ENCODE results near the gene PIGQ.
A peak's percentile ranks its signal among the peaks of the same experiment; 100 is the strongest.

PIGQ gene

DNA sequence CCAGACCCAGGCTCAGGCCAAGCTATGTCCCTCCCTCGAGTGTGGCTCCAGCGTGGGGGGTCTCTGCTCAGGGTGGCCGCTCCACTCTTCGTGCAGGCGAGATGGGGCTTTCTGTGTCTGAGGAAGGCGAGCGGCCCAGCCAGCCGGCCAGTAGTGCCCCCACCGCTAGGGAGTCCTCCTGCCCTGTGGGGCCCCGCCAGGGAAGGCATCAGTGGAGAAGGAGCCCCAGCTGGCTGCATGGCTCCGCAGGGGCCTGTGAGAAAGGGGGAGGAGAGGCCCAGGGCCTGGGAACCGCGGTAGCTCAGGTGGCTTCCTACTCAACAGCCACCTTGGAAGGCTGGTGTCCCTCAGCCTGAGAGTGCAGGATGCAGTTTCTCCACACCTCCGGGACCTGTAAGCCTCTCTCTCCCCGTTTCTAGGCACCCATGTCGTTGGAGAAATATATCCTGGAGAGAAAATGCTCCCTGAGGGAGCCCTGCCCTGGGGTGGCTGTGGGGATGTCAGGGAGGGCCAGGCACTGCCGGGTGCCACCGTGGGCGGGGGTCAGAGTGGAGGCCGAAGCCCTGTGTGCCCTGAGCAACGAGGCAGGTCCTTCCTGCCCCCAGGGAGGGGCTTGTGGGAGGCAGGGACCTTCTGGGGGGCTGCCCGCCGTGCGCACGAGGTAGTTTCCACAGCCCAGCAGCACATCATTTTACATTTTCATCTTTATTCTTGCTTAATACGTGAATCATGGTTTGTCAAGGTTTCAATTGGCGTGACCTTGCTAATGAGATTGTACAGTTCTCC is 3.3 kb downstream of the PIGQ start:
- DNase-seq = no peak

GRCh38 chr16:574021-574760 is 4.4 kb downstream of the PIGQ start:
- no peak for DNase-seq

GRCh38 chr16:575354-576196 is 5.8 kb downstream of the PIGQ start:
- no peak for DNase-seq

DNA sequence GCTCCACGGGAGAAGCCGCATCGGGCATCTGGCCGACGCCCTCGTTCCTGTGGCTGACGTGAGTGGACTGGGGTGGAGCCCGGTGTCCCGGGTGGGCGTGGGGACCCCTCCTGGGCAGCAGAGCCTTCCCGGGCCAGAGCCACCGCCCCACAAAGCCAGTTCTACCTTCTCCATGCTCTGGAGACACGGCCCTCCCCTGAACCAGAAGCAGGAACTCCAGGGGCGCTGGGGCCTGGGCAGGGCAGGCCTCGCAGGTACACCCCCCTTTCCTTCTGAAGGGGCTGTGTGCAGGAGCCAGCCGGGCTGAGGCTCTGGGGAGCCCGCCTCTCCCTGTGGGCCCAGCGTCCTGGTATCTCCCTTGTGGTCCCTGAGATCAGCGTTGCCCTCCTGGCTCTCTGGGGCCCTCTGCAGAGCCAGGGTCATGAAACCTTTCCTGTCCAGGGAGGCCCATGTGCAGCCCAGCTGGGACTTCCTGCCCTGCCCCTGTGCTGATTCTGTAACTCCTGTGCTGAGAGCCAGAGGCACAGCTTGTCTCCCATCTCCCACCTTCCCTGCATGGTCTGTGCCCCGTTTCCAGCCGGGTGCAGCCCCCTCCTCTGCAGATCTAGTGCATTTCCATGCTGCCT is 6.5 kb downstream of the PIGQ start:
- no peak for DNase-seq

DNA sequence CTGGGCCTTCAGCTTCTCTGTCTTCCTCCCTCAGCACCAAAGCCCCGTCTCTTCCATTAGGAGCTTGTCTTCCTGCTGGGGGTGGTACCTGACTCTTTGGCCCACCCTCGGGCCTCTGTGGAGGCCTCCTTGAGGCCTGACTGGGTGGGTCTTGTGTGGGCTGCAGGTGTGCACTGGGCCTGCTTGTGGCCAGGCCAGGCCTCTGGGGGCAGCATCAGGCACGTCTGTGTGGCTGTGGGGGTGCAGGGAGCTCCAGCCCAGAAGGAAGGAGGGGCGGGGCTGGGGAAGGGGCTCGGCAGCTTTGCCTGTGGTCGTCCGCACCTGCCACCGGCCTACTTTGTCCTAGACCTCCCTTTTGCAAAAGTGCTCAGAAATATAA is 7.0 kb downstream of the PIGQ start:
- no peak for DNase-seq

- DNase-seq = no peak
Measured at GRCh38 chr16:577796-578195, 8.0 kb downstream of the PIGQ start.

GRCh38 chr16:578232-578869 is 8.6 kb downstream of the PIGQ start:
- DNase-seq = no peak

- DNase-seq = no peak
Measured at GRCh38 chr16:578870-579405, 9.2 kb downstream of the PIGQ start.

DNA sequence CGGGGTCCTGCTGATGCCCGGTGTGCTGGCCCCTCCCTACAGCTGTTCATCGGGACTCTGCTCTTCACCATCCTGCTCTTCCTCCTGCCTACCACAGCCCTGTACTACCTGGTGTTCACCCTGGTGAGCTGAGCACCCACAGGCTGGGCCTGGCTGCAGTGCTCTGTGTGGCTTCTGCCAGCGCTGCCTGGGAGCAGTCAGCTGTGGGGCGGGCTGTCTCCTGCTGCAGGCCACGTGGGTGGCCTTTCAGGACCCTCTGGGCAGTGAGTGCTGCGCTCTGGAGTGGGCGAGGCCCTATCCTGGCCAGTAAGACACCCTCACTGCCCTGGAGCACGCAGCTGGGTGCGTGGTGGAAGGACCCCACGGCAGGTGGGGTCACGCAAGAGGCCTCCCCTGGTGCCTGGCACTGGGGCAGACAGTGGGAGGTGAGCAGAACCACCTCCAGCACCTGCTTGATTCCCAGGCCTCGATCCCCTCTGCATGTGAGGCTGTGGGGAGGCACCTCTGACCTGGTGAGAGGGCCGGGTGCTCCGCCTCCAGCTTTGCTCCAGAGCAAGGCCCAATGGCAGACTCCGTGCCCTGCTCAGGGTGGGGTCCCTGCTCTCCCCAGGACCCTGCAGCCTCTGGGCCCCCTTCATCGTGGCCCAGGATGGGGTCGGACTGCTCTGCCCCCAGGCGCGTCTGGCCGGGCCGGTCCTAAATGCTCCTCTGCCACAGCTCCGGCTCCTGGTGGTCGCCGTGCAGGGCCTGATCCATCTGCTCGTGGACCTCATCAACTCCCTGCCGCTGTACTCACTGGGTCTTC is 10.6 kb downstream of the PIGQ start:
- DNase-seq = no peak

DNA sequence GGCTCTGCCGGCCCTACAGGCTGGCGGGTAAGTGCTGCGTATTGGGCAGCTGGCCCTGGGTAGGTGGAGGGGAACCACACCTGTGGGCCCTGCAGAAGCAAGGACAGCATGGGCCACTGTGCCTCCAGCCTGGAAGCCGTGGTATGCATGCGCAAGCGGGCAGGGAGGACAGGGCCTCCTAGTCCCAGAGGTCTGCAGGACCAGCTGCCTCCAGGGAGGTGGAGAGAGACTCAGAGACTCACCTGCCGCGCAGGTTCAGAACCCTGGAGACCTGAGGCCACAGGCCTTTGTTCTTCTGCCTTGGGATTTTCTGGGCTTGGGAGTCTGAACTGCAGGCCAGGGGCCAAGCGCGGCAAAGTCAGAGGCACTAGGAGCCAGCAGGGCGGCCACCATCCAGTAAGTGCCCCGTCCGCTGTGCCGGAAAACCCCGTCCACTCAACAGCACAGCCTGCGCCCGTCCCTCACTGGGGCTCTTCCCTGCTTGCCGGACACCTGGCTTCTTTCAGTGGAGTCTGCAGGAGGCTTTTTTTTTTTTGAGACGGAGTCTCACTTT is 11.3 kb downstream of the PIGQ start:
- no peak for DNase-seq

GRCh38 chr16:582218-582613 is 12.4 kb downstream of the PIGQ start:
- DNase-seq = no peak

DNA sequence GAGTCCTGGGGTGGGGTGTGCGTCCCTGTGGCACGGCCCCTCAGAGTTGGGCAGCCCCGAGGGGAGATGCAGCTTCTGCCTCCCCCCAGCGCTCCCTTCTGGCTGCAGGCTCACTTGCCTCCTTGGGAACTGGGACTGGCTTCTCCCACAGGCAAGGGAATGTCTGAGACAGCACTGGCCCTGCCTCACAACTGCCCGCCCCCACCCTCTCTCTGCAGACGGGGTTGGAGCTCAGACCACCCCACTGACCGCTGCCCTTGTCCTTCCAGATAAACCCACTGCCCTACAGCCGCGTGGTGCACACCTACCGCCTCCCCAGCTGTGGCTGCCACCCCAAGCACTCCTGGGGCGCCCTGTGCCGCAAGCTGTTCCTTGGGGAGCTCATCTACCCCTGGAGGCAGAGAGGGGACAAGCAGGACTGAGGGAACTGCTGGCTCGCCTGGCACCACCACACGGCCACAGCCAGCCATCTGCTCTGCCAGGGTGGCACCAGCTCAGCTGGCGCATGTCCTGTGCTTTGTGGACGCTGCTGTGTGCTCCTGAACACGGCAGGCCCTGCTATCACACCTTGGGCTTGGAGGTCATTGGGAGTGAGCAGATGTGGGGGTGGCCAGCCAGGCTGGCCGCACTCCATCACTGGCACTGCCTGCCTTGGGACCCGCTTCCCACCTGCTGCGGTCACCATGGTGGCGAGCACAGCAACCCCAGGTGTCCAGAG is 13.0 kb downstream of the PIGQ start:
- peak in 1 of 2 experiments; percentile 44 for DNase-seq

DNA sequence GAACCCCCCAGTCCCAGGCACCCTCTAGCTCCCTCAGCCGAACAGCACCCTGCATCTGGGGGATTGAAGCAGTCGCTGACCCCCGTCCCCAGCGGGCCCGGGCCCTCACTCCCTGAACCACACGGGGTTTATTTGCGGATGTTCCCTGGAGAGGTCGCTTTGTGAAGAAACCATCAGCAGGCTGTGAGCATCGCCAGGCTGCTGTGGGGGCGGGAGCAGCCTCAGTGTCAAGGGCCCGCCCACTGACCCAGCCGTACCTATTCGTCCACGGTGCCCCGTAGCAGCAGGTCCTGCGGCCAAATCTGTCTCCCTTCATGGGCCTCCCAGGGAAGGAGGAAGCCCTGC is 13.7 kb downstream of the PIGQ start:
- no peak for DNase-seq

DNA sequence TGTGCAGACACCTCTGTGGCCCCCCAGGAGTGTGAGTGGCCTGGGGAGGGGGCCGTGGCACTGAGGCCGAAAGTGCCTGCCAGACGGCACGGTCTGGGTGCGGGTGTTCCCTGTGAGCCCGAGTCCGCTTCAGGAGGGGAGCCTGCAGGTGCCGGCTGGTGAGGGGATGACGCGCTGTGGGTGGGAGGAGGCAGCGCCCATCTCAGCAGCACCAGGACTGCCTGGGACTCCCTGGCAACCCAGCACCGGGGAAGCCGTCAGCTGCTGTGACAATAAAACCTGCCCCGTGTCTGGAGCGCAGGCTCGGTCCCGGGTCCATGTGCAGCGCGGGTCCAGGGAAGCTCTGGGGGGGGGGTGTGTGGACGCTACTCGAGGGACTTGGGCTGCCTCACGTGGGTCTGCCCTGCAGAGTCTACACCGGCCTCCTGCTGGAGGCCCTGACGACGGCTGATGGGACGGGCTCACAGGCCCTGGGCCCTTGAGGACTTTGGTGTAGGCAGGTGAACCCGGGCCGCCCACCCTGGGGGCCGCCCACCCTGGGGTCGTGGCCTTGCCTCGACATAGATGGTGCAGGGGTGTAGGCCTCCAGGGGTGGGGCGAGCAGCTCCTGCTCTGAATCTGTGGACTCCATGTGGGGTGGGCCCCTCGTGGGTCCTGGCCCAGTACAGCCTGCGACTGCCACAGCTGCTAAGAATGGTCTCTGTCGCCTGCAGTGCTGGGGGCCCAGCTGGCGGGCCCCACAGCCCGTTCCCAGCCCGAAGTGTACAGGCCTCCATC is 14.2 kb downstream of the PIGQ start:
- no peak for DNase-seq

DNA sequence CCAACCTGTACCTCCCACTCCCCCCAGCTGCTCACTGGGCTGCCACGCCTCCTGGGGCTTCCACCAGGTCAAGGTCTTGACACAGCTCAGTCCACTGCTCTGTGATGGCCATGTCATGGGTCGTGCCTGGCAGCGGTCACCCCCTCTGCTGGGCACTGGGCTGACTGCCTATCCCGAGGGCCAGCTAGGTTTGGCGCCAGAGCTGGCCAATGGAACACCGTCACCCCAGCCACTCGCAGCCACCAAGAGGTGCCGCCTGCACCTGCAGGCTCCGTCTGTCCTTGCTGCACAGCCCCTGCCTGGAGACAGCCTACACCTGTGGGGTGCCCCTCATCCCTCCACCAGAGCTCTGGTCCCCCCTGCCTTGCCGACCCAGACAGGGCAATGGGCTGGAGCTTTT is 15.6 kb downstream of the PIGQ start:
- no peak for DNase-seq

GRCh38 chr16:586047-586644 is 16.4 kb downstream of the PIGQ start:
- no peak for DNase-seq

DNA sequence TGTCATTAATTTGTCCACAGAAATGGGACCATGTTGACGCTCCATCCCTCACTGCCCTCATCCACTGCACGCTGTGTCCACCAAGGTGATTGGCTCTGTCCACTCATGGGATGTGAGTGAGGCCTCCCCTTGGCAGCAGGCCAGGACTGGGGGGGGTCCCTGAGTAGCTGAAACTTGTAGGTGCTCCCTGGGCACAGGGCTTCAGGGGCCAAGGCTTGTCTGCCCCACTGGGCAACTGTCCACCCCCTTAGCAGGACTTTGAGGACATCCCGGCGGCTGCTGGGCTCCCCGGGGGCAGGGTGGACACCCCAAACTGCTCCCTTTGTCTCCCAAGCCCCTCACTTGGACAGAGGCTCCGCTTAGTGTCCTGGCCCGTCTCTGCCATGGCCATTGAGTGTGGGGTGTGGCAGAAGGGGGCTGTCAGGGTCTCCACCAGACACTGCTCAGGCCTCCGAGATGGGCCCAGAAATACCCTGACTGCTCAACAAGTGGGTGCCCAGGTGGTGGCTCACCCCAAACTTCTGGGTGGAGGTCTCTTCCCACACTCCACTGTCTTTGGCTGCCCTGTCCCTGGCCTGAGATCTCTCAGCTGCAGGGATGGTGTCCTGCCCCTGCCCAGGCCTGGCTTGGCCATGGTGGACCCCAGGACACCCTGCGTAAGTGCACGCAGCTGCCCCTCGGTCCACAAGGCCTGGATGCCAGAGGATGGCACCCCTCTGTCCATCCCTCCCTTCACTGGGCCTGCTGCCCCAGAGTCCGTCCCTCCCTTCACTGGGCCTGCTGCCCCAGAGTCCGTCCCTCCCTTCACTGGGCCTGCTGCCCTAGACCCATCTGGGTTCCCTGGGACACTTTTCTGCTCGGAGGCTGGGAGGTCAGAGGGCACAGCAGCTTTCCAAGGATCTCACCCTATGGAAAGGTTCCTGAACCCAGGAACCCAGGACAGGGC is 17.1 kb downstream of the PIGQ start:
- DNase-seq = no peak

DNA sequence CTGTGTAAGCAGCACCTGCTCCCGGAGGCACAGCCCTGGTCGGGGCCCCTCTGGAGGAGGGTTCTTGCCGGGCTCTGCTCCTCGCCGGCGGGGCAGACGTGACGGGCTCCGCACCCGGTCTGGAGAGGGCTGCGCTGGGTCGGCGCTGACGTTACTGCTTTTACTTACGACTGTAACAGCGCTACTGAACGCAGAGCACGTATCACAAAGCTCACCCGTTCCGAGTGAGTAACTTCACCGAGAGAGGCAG is 18.8 kb downstream of the PIGQ start:
- no peak for DNase-seq

Measured in cerebellar nuclear complex (tissue), 1 donor.